Stimulated activated CD8-positive, alpha-beta memory T cell treated with anti-CD3 and anti-CD28 coated beads, Interleukin-7, amount 100 ng/mL, for 1 hour (primary cell): Measurements from ENCODE around the gene DNAAF5.
"Not testable (repeated sequence)": the region's sequence is repeated elsewhere in the genome, so short reads cannot be mapped to it uniquely, and the experiment has no call there.

Source experiments
- DNase-seq, 2 donors: peaks; one replicate each; pipeline ENCODE4 v3.0.0-alpha.2; 2020; ENCODE audit warnings: low read depth in 2 of 2

The DNAAF5 gene

DNA sequence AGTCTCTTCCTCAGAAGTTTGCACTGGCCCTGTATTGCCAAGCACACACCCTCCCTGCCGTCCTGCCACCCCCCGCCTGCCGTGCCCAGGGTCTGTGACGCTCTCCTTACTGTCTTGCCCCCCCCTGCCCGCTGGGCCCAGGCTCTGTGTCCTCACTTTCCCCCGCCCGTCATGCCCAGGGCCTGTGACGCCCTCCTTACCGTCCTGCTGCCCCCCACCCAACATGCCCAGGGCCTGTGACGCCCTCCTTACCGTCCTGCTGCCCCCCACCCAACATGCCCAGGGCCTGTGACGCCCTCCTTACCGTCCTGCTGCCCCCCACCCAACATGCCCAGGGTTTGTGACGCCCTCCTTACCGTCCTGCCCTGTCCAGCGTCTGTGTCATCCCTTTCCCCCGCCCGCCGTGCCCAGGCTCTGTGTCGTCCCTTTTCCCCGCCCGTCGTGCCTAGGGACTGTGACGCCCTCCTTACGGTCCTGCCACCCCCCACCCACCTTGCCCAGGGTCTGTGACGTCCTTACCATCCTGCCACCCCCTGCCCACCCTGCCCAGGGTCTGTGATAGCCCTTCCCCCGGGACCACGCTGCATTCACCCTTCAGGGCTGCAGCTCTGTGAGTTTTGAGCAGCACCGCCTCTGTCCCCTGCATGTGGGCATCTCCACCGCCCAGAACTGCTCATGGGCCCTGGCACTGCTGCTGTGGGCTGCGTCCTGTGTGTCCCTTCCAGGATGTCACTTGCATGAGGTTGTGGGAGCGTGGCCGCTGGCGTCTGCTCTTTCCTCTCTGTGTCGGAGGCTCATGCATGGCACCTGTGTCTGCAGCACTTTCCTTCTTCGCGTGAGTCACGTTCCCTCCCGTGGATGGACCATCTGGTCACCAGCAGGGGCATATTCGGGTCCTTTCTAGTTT is 19.9 kb downstream of the DNAAF5 start:
- no peak for DNase-seq

DNA sequence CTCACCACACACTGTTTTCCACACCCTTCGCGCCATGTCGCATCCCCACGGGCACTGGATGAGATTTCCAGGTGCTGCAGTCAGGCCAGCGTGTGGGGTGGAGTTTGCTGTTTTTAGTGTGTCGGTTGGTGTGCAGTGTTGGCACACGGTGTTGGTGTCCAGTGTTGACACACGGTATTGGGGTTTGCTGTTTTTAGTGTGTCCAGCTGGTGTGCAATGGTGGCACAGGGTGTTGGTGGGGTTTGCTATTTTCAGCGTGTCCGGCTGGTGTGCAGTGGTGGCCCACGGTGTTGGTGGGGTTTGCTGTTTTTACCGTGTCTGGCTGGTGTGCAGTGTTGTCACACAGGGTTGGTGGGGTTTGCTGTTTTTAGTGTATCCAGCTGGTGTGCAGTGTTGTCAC is 20.7 kb downstream of the DNAAF5 start:
- DNase-seq, result no peak

DNA sequence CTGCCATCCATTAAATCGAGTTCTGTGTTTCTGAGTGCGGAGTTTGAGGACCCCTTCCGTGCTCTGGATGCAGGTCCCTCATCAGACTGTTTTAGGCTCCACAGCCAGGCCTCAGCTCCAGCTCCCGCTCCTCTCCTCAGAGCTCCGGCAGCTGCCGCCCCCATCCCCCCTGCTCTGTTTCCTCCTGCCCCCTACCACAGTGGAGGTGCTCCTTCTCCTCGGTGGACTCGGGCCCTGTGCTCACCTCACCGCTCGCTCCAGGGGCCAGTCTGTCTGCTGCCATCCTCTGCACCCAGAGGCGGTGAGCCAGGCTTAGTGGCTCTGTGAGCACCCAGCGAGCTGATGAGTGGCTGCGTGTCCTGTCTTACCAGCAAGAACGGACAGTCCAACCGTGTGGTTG is 21.9 kb downstream of the DNAAF5 start:
- DNase-seq, result no peak

DNA sequence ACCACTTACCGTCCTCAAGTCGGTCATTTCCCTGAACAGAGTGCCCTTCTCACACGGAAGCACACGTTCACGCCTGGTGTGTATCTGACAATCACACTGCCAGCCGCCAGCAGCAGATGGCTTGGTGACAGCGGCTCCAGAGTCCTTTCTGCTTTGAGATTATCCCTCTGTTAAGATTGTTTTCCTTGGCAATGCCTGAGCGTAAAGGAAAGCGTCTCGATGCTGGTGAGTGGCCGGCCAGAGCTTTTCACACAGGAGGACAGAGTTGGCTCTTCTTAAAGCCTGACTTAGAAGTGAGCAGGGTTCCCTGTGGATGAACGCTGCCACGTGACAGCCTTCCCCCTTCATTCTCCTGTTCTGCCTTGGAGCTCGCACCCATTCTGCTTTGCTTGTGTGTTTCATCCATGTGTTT is 22.6 kb downstream of the DNAAF5 start:
- DNase-seq, result no peak

DNA sequence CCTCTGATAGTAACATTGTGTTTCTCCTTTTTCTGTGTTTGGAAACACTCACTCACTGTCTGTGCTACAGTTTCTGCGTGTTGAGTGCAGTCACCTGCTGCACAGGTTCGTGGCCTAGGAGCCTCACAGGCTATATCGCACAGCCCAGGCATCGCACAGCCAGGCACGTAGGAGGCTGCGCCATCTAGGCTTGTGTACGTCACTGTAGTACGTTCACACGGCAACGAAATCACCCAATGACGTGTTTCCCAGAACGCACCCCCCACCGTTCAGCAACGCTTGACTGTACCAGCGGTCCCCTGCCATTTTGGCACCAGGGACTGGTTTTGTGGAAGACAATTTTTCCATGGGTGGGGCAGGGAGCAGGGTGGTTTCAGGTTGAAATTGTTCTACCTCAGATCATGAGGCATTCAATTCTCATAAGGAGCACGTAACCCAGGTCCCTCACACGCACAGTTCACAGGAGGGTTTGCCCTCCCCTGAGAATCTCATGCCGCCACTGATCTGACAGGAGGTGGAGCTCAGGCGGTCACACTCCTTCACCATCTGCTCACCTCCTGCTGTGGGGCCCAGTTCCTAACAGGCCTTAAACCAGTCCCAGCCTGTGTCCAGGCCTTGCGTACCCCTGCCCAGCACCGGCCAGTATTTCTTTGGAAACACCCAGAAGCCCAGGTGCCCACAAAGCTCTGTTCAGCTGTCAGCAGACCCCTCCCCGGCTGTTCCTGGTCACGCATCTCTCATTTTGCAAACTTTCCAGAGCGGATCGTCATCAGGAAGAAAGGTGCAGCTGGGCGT is 23.8 kb downstream of the DNAAF5 start:
- DNase-seq, result no peak

DNA sequence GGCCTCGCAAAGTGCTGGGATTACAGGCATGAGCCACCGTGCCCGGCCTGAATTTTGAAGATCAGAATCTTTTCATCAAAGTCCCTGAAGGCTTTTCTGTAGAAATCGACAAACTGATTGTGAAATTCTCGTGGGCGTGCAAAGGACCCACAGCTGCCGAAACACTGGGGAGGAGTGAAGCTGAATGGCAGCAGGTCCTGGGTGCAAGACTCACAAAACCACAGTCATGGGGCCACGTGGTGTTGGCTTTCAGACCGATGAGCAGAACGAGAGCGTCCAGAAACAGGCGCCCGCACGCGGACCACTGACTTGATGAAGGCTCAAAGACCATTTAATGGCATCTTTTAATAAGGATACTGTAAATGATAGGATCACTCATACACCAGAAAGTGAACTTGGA is 25.3 kb downstream of the DNAAF5 start:
- no peak for DNase-seq

DNA sequence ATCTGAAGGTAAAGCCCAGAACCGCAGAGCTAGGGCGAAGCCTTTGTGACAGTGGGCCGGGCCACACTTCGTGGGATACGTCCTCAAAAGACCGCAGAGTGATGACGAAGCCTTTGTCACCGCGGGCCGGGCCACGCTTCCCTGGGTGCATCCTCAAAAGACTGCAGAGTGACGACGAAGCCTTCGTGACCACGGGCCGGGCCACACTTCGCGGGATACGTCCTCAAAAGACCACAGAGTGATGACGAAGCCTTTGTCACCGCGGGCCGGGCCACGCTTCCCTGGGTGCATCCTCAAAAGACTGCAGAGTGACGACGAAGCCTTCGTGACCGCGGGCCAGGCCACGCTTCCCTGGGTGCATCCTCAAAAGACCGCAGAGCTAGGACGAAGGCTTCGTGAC is 25.8 kb downstream of the DNAAF5 start:
- not testable (repeated sequence) for DNase-seq

DNA sequence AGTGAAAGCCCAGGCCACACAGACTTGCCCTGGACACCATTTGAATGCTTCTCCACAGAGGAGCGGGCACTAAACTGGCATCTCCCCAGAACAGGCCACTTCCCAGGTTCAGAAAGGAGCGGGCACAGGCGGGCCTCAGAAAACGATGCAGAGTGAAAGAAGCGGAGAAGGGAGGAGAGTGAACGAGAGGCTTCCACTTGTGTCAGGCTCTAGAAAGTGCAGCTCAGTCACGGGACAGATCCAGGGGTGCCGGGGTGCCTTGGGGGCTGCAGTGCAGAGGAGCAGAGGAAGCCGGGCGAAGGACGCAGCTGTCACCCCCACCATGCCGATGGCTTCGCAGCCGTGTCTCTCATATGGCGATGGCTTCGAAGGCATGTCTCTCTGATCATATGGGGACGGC is 26.7 kb downstream of the DNAAF5 start:
- no peak for DNase-seq

DNA sequence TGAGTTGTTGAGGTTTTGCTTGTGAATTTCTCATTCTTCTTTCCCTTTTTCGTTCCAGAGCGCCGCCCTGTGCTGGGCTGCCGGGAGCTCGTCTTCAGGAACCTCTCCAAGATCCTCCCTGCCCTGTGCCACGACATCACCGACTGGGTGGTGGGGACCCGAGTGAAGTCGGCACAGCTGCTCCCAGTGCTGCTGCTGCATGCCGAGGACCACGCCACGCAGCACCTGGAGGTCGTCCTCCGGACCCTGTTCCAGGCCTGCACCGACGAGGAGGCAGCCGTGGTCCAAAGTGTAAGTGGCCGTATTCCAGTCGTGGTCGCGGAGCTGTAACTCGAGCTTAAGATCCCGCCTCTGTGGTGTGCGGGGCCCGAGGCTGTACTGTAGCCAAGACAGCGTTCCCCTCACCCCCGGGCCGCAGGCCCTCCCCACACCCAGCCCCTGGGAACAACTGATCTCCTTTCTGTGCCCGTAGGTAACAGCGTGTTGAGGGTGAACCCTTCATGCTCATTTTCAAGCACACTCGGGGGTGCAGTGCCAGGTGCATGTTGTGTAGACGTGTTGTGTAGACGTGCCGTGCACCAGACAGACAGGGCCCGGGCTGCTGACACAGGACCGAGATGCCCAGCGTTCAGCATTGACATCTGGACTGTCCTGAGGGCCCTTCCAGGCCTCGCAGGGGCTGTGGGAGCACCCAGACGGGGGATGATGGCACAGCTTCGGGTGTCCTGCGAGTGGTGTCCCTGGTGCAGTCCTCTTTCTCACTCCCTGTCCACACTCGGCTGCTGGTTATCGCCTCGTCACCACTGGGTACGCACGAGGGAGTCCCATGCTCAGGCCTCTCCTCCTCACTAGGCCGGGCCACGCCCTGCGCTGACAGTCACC is 28.3 kb downstream of the DNAAF5 start:
- no peak for DNase-seq

DNA sequence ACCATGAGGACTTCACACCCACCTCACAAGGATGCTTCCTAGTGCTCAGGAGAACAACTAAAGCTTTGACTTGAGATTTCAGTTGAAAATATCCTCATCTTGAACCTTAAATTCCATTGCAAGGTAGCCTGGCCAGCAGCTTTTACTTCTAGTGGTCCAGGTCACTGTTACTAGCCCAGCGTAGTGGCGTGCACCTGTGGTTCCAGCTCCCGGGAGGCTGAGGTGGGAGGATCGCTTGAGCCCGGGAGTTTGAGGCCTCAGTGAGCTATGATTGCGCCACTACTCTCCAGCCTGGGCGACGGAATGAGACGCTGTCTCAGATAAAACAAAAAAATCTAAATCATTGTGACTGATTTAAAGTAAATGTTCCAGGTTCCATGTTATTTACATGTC is 28.9 kb downstream of the DNAAF5 start:
- DNase-seq, result no peak

DNA sequence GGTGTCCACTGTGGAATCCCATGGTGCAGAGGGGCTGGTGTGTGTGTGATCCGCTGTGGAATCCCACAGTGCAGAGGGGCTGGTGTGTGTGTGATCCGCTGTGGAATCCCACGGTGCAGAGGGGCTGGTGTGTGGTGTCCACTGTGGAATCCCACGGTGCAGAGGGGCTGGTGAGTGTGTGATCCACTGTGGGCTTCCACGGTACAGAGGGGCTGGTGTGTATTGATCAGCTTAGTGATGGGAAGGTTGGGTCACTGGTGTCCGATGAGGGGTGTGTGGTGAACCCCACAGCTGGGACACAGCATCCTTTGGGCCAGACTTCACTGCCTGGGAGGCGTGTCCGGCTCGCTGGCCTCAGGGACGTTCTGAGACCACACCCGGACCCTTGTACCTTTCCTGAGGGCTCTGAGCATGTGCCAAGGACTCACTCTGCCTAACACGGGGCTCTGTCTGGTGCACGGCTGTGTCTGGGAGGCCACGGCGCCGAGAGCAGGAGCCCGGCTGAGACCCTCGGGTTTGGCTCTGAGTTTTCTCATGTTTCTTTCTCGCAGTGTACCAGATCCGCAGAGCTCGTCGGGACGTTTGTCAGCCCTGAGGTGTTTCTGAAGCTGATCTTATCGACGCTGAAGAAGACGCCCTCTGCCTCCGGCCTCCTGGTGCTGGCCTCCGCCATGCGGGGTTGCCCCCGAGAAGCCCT is 29.9 kb downstream of the DNAAF5 start:
- DNase-seq, result no peak

DNA sequence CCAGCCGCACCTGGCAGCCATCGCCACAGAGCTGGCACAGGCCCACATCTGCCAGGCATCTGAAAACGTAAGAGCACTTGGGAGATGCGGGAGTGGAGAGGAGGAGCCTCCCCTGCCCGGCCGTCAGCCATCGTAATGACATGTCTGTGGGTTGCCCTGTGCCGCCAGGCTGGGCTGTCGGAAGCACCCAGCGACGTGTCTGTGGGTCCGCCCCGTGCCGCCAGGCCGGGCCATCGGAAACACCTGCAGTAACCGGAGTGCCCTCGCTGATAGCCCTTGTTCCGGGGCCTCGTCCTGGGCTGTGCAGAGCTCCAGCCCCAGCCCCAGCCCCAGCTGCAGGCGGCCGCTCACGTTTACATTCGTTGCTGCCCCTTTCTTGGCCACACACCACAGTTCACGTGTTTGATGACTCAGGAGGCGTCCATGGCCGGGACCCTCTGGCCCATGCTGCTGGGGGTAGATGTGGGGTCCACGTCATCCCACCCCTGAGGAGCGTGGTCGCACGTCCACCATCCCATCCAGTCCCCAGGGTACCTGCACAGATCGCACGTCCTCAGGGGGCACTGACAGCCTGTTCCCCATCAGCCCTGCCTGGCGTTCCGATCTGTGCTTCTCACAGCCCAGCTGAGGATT is 30.5 kb downstream of the DNAAF5 start:
- DNase-seq, result no peak

DNA sequence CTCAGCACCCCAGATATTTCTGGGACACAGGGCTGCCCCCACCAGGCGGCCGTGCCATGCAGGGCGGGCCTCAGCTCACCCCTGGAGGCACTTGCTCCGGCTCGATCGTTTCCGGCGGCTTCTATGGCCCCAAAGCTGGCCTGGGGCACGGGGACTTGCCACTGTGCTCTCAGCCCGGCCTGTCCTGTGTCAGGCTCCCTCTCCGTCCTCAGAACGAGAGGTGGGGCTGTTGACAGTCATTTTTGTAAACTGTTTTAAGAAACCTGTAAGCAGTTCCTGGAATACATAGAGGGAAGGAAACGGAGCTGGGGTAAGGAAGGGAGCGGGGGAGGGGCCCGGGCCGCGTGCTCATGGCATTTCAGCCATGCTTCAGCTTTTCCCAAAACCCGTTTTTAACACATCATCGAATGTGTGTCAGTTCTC is 31.3 kb downstream of the DNAAF5 start:
- DNase-seq, result no peak

DNA sequence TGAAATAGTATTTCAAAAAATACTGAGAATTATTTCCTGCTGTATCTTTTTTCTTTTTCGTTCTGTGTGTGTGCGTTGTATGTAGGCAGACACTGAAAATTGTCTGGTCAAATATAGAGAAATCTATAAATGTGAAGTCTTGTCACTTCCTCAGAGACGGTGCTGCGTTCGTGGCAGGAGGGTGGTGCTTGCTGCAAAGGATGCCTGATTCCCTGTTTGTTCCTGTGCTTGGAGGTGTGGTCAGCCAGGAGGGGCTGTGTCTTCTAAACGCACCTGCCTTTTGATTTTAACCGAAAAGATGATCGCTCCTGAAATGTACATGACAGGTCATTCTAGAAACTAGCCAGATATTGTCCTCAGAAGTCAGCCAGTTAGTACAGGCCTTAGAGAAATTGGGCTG is 33.1 kb downstream of the DNAAF5 start:
- DNase-seq, result no peak

DNA sequence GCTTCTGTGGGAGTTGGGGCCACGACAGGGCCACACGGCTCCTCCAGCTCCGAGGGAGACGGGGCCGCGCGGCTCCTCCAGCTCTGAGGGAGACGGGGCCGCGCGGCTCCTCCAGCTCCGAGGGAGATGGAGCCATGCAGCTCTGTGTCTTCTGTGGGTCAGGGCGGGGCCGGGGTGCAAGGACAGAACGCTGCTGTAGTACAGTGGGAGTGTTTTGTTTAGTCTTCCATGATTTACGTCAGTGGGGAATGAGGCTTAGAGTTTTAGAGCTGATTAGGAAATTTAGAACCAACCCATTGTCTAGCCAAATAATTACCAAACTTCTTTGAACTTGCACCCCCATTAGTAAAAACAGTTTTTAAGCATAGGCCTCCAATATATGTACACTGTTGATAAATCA is 33.5 kb downstream of the DNAAF5 start:
- DNase-seq, result no peak

DNA sequence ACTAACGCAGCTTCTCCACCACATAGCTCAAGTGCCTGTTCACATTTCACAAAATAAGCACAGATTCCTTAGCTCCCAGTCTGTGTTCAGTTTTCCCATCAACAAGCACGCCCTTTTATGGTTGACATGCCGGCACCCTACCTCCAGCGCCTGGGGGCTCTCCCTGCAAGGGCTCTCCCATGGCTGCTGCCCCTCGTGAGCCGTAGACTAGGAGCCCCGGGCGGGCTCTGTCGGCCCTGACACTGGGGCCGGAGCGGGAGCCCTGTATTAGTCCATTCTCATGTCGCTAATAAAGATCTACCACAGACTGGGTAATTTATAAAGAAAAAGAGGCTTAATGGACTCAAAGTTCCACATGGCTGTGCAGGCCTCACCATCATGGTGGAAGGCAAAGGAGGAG is 34.6 kb downstream of the DNAAF5 start:
- DNase-seq, result no peak

DNA sequence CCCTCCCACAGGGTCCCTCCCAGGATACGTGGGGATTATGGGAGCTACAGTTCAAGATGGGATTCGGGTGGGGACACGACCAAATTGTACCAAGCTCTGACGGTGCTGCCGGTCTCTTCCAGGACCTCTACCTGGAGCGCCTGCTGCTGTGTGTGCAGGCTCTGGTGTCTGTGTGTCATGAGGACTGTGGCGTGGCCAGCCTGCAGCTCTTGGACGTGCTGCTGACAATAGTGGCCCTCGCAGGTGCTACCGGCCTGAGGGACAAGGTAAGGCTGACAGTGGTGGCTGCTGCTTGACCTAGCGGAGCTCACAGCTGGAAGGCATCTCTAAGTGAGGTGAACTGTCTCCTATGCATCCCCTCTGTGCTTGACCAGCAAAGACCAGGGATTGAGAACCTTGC is 35.1 kb downstream of the DNAAF5 start:
- no peak for DNase-seq

DNA sequence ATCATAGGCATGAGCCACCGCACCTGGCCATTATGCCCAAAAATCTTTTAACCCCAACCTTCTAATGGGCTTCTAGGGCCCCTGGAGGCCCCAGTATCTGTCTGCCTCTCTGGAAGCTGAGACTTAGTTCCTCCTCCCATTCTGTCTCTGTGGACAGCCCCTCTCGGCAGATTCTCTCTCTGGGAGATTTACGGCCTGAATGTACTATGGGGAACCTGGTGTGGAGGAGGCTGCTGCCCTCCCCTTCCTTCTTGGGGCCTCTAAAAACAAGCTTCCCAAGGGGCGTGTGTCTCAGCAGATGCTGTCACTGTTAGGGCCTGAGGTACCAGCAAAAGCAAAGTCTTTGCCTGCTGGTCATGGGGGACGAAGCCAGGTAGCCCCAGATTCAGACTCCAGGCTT is 36.4 kb downstream of the DNAAF5 start:
- DNase-seq, result no peak

DNA sequence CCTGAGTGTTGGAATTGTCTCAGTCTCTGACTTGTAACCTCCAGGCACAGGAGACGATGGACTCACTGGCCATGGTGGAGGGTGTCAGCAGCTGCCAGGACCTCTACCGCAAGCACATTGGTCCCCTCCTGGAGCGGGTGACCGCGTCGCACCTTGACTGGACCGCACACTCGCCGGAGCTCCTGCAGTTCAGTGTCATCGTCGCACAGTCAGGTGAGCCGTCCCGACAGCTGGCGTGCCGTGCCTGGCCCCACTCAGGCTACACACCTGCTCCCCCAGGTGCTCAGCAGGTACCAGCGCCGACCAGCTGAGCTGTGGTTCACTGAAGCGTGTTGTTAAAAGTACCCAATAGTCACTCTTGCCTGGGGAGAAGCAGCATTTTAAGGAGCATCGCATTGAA is 37.3 kb downstream of the DNAAF5 start:
- no peak for DNase-seq

DNA sequence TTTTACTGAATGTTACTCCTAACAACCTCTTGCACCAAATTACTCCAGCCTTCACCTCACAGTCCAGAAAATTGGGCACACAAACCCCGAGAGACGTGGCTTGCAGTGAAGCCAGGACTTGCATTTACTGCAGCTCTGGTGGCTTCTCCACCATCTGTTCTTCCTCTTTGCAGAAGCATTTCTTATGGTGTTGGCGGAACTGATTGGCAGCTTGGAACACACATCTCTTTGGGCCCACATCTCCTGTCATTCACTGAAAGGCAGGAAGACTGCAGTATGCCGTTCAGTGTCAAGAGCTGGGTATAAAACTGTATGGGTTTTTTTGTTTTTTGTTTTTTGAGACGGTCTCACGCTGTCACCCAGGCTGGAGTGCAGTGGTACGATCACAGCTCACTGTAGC is 38.9 kb downstream of the DNAAF5 start:
- no peak for DNase-seq

DNA sequence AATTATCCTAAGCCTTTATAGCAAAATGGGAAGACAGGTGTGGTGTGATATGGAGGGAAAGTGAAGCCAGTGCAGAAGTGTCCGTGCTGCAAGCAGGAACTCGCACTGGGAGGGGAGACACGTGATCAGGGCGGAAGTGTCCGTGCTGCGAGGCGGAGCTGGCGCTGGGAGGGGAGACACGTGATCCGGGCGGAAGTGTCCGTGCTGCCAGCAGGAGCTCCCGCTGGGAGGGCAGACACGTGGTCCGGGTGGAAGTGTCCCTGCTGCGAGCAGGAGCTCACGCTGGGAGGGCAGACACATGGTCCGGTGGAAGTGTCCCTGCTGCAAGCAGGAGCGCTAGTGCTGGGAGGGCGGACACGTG is 41.1 kb downstream of the DNAAF5 start:
- no peak for DNase-seq
